ENCODE results near the gene PDE5A.
"Not testable (repeated sequence)": the region's sequence is repeated elsewhere in the genome, so short reads cannot be mapped to it uniquely, and the experiment has no call there.

PDE5A gene

GRCh38 chr4:119471259-119471658 lies 157.3 kb downstream of the PDE5A start:
- H3F3A ChIP-seq (ENCODE audit: insufficient read depth, low read length) = no peaks in the 10 kb centered on the region; the same call in 1 of the 2 replicates
- H3K4me1 ChIP-seq (ENCODE audit: low read length) = no peaks in the 10 kb centered on the region
- H3K4me3 ChIP-seq (ENCODE audit: low read length) = no peak overlapping the region
- H3K27me3 ChIP-seq (replicated peaks; ENCODE audit: insufficient read depth, low read length) = no peaks in the 10 kb centered on the region
- no peak overlapping the region for H3K9ac ChIP-seq (ENCODE audit: low read length)
- TF ChIP-seq CTCF (IDR thresholded peaks at IDR 0.05; ENCODE audit: low read length) (no peak), EZH2phosphoT487 (IDR thresholded peaks at IDR 0.05; ENCODE audit: low read length) (no peak), EZH2 (optimal IDR thresholded peaks at IDR 0.05; ENCODE audit: low read depth, low read length) (no peak)
- no peaks in the 10 kb centered on the region for H3K36me3 ChIP-seq (replicated peaks; ENCODE audit: insufficient read depth, low read length)
- no peak overlapping the region for H2AFZ ChIP-seq (ENCODE audit: low read length)
- H3K27ac ChIP-seq (ENCODE audit: low read length) = no peak overlapping the region; the same call in 1 of the 2 replicates
- no peaks in the 10 kb centered on the region for H3K79me2 ChIP-seq (ENCODE audit: low read length)
- H4K20me1 ChIP-seq (ENCODE audit: insufficient read depth, low read length) = no peaks in the 10 kb centered on the region
- no peak for DNase-seq
- no peaks in the 10 kb centered on the region for H3K9me2 ChIP-seq (replicated peaks; ENCODE audit: insufficient read depth, low read length)
- no peak overlapping the region for H3K4me2 ChIP-seq (ENCODE audit: low read depth, low read length)
- no peaks in the 10 kb centered on the region for H3K9me3 ChIP-seq (replicated peaks; ENCODE audit: insufficient read depth, low read length)

- not testable (repeated sequence) for H3K4me2 ChIP-seq (ENCODE audit: low read depth, low read length); H3K36me3 ChIP-seq (replicated peaks; ENCODE audit: insufficient read depth, low read length); DNase-seq; H3F3A ChIP-seq (ENCODE audit: insufficient read depth, low read length); H3K4me1 ChIP-seq (ENCODE audit: low read length); H3K79me2 ChIP-seq (ENCODE audit: low read length); H3K9me2 ChIP-seq (replicated peaks; ENCODE audit: insufficient read depth, low read length); H3K9me3 ChIP-seq (replicated peaks; ENCODE audit: insufficient read depth, low read length); H3K4me3 ChIP-seq (ENCODE audit: low read length); H3K9ac ChIP-seq (ENCODE audit: low read length); H3K27me3 ChIP-seq (replicated peaks; ENCODE audit: insufficient read depth, low read length); H4K20me1 ChIP-seq (ENCODE audit: insufficient read depth, low read length); H2AFZ ChIP-seq (ENCODE audit: low read length)
- H3K27ac ChIP-seq (ENCODE audit: low read length) = peak overlapping the region; percentile 27; the same call in 1 of the 2 replicates
These were observed 157.9 kb downstream of the PDE5A start for GRCh38 chr4:119470737-119471063.

GRCh38 chr4:119470021-119470736 lies 158.4 kb downstream of the PDE5A start:
- not testable (repeated sequence) for H3K27me3 ChIP-seq (replicated peaks; ENCODE audit: insufficient read depth, low read length); H3K36me3 ChIP-seq (replicated peaks; ENCODE audit: insufficient read depth, low read length); H2AFZ ChIP-seq (ENCODE audit: low read length); H3K9ac ChIP-seq (ENCODE audit: low read length); H3K9me3 ChIP-seq (replicated peaks; ENCODE audit: insufficient read depth, low read length); H3K4me2 ChIP-seq (ENCODE audit: low read depth, low read length); H3F3A ChIP-seq (ENCODE audit: insufficient read depth, low read length); H3K4me1 ChIP-seq (ENCODE audit: low read length); DNase-seq; H3K4me3 ChIP-seq (ENCODE audit: low read length); H4K20me1 ChIP-seq (ENCODE audit: insufficient read depth, low read length); H3K9me2 ChIP-seq (replicated peaks; ENCODE audit: insufficient read depth, low read length); H3K79me2 ChIP-seq (ENCODE audit: low read length)
- H3K27ac ChIP-seq (ENCODE audit: low read length) = peak overlapping the region; percentile 27; the same call in 1 of the 2 replicates

GRCh38 chr4:119469039-119469438 lies 159.6 kb downstream of the PDE5A start:
- not testable (repeated sequence) for H3K4me2 ChIP-seq (ENCODE audit: low read depth, low read length); H3K27me3 ChIP-seq (replicated peaks; ENCODE audit: insufficient read depth, low read length)

GRCh38 chr4:119462733-119463132 lies 165.9 kb downstream of the PDE5A start:
- H3K79me2 ChIP-seq (ENCODE audit: low read length); H3K27ac ChIP-seq (ENCODE audit: low read length); H3K4me3 ChIP-seq (ENCODE audit: low read length); H3K27me3 ChIP-seq (replicated peaks; ENCODE audit: insufficient read depth, low read length); H3K36me3 ChIP-seq (replicated peaks; ENCODE audit: insufficient read depth, low read length); H2AFZ ChIP-seq (ENCODE audit: low read length); H3K9me2 ChIP-seq (replicated peaks; ENCODE audit: insufficient read depth, low read length); H3K4me2 ChIP-seq (ENCODE audit: low read depth, low read length); H3K4me1 ChIP-seq (ENCODE audit: low read length); H4K20me1 ChIP-seq (ENCODE audit: insufficient read depth, low read length); H3F3A ChIP-seq (ENCODE audit: insufficient read depth, low read length); H3K9me3 ChIP-seq (replicated peaks; ENCODE audit: insufficient read depth, low read length); H3K9ac ChIP-seq (ENCODE audit: low read length): not testable (repeated sequence)
- peak; percentile 9 for DNase-seq
- peak; percentile 12; the same call in 1 of the 2 replicates for TF ChIP-seq CTCF (IDR thresholded peaks at IDR 0.05; ENCODE audit: low read length)

More at GRCh38 chr4:119469039-119469438, 159.6 kb downstream of the PDE5A start:
- H3K9me2 ChIP-seq (replicated peaks; ENCODE audit: insufficient read depth, low read length); H3K36me3 ChIP-seq (replicated peaks; ENCODE audit: insufficient read depth, low read length); H3K4me1 ChIP-seq (ENCODE audit: low read length); H3F3A ChIP-seq (ENCODE audit: insufficient read depth, low read length); DNase-seq; H3K4me3 ChIP-seq (ENCODE audit: low read length); H2AFZ ChIP-seq (ENCODE audit: low read length); H4K20me1 ChIP-seq (ENCODE audit: insufficient read depth, low read length); H3K9ac ChIP-seq (ENCODE audit: low read length); H3K27ac ChIP-seq (ENCODE audit: low read length); H3K9me3 ChIP-seq (replicated peaks; ENCODE audit: insufficient read depth, low read length); H3K79me2 ChIP-seq (ENCODE audit: low read length): not testable (repeated sequence)

- not testable (repeated sequence) for H3K9me2 ChIP-seq (replicated peaks; ENCODE audit: insufficient read depth, low read length); H3K4me1 ChIP-seq (ENCODE audit: low read length); H3K79me2 ChIP-seq (ENCODE audit: low read length); H4K20me1 ChIP-seq (ENCODE audit: insufficient read depth, low read length); H3K9me3 ChIP-seq (replicated peaks; ENCODE audit: insufficient read depth, low read length); H3K36me3 ChIP-seq (replicated peaks; ENCODE audit: insufficient read depth, low read length); H3K4me3 ChIP-seq (ENCODE audit: low read length); H3K9ac ChIP-seq (ENCODE audit: low read length); H3K27ac ChIP-seq (ENCODE audit: low read length); H3K27me3 ChIP-seq (replicated peaks; ENCODE audit: insufficient read depth, low read length); DNase-seq; H2AFZ ChIP-seq (ENCODE audit: low read length); H3K4me2 ChIP-seq (ENCODE audit: low read depth, low read length); H3F3A ChIP-seq (ENCODE audit: insufficient read depth, low read length)
These were observed 172.9 kb downstream of the PDE5A start for GRCh38 chr4:119455734-119456133.

All from MM.1S (cell line).